SIG-M5 treated with dmso at 0.1 percent for 504 hours (cell line): Measurements from ENCODE around the gene LCORL.
A peak's percentile ranks its signal among the peaks of the same experiment; 100 is the strongest.
"Not testable (repeated sequence)": the region's sequence is repeated elsewhere in the genome, so short reads cannot be mapped to it uniquely, and the experiment has no call there.

Experiments used
- DNase-seq: peaks from one replicate; lab custom pipeline; 2025; ENCODE audit not compliant: unreplicated experiment; lab: John Stamatoyannopoulos, UW

LCORL gene

DNA sequence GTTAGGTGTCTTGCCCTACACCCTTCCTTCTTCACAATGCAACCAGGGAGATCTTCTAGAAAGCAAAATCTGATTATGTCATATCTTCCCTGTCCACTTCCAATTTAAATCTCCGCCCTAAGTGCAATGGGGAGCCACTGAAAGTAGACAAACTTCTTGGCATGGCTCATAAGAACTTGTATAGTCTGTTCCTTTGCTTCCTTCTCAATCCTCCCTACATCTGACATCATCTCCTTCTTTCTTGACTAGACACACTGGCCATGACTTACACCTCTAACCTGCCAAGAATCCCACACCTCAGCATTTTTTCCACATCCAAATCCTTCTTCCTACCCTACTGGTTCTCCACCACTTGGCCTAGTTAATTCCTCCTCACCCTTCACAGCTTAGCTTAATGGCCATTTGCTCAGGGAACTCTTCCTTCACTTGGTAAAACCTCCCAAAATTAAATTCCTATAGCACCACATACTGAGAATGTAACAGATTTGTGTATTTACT lies 155.6 kb downstream of the LCORL start:
- no peak for DNase-seq

- DNase-seq, result not testable (repeated sequence)
Measured at GRCh38 chr4:17861906-17862305, 159.6 kb downstream of the LCORL start.

GRCh38 chr4:17859793-17860406 lies 161.7 kb downstream of the LCORL start:
- no peak for DNase-seq

- no peak for DNase-seq
Measured at GRCh38 chr4:17854036-17854435, 167.5 kb downstream of the LCORL start.

DNA sequence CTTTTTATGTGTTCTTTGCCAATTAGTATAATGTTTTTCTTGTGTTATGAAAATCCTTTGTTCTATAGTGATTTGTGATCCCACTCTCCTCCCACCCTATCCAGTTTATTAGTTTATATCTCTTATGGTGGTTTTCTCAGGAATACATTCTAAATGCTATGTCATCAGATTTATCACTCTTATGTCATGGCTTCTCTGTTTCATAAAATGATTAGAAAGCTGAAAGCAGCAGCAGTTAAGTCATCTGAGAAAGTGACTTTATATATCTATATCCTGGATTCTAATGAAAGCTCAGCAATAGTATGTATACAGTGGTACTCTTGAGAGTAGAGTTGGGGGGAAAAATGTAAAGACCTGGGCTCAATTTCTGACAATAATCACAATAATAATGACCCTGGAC lies 169.6 kb downstream of the LCORL start:
- DNase-seq, result no peak

DNA sequence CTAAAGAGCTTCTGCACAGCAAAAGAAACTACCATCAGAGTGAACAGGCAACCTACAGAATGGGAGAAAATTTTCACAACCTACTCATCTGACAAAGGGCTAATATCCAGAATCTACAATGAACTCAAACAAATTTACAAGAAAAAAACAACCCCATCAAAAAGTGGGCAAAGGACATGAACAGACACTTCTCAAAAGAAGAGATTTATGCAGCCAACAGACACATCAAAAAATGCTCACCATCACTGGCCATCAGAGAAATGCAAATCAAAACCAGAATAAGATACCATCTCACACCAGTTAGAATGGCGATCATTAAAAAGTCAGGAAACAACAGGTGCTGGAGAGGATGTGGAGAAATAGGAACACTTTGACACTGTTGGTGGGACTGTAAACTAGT lies 171.3 kb downstream of the LCORL start:
- not testable (repeated sequence) for DNase-seq

- DNase-seq, result no peak
Measured at GRCh38 chr4:17846266-17846665, 175.3 kb downstream of the LCORL start.

GRCh38 chr4:17823871-17824669 lies 197.5 kb downstream of the LCORL start:
- no peak for DNase-seq

GRCh38 chr4:17817027-17817426 lies 204.5 kb downstream of the LCORL start:
- peak; percentile 79 for DNase-seq

GRCh38 chr4:17816142-17816541 lies 205.4 kb downstream of the LCORL start:
- no peak for DNase-seq

- no peak for DNase-seq
Measured at GRCh38 chr4:17814140-17814539, 207.4 kb downstream of the LCORL start.

DNA sequence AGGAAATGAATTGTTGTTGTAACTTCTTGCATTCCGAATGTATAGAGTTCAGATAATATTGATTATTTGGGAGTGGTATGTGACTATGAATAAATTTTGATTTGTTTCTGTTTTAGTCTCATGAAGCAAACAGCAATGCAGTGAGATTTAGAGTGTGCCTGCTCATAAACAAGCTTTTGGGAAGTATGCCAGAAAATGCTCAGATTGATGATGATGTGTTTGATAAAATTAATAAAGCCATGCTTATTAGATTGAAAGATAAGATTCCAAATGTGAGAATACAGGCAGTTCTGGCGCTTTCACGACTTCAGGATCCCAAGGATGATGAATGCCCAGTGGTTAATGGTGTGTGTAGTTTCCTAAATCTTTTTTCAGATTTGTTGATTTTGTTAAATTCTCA lies 208.8 kb downstream of the LCORL start:
- no peak for DNase-seq

DNA sequence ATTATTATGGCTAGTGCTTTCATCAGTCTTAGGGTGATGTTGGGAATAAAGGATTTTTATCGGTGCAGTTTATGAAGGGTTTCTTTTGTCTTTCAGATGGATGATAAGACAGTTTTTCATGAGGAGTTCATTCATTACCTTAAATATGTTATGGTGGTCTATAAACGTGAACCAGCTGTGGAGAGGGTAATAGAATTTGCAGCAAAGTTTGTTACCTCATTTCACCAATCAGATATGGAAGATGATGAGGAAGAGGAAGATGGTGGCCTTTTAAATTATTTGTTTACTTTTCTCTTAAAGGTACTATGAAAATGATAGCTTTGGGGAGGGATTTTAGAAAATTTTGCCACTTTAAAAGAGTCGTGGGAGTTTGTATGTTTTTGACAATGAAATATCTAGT lies 209.4 kb downstream of the LCORL start:
- no peak for DNase-seq

DNA sequence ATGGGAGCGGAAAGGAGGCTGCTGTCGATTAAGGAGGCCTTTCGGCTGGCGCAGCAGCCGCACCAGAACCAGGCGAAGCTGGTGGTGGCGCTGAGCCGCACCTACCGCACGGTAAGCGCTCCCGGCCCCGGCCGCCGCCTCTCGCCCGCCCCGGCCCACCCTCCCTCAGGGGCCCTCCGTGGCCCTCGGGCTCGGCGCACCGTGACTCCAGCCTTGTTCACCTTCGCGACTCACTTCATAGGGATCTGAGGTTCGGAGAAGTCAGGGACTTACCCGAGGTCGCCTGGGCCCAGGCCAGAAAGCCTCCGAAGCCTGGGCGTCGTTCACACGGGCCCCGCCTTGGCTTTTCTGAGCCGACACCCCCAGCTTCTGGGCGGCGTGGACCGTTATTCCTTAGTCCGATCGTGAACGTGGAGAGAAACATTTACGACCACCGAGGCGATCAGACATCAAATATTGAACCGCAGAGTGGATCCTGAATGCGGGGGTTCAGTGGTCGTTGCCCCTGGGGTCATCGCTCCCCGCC lies 210.4 kb downstream of the LCORL start:
- no peak for DNase-seq

DNA sequence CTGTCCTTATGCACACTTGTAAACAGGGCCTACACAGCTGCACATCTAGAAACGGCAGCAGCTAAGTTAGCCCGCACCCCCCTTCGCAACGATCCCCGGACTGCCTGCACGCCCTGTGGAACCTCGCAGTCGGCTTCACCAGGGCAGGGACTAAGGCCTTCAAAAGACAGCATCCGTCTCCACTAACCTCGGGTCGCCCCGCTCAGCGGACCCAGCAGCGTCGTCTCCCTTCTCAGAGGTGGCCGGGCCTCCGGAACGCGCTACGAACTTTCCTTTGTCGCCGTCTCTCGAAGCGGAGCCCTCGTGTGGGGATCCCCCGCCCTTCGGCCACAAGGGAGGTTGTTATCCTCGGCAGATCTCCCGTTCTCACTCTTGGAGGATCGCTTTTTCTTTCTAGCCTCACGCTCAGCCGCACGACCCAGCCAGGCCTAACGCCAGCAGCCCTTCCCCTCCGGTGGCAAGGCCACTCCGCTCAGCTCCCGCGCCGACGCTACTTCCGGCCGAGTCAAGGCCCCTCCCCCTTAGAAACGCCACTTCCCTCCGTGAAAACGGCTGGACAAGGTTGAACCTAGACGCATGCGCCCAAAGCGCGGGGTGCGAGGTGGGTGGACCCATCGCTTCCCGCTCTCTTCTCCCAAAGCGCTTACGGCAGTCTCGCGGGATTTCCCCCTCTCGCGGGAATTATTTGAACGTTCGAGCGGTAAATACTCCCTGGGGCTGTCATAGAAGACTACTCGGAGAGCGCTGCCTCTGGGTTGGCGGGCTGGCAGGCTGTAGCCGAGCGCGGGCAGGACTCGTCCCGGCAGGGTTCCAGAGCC lies 211.1 kb downstream of the LCORL start, which contains the start of the genes DCAF16 and NCAPG:
Gene DCAF16, minus strand, starts transcription at position 498 of the 818 bp plus-strand sequence. CDS start 6,616 bp downstream, outside the sequence.
Gene NCAPG, plus strand, starts transcription at position 720 of the 818 bp plus-strand sequence. CDS start 99 bp downstream, outside the sequence.
- DNase-seq, result peak; percentile 95

DNA sequence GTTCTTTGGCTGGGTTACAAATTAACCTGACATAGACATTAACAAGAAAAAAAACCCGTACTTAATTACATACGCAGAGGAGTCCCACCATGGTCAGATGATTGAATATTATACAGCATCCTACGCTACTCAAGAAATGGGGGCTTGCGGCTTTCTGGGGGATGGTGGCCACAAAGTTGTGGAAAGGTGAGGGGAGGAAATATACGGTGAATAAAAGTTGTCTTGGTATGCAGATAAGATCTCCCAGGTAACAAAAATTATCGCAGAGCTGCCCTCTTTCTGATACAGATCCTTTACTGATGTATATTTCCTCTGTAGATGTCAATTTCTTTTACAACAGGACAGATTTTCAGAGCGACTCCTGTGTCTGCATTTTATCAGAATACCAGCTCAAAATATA lies 211.9 kb downstream of the LCORL start:
- DNase-seq, result no peak

DNA sequence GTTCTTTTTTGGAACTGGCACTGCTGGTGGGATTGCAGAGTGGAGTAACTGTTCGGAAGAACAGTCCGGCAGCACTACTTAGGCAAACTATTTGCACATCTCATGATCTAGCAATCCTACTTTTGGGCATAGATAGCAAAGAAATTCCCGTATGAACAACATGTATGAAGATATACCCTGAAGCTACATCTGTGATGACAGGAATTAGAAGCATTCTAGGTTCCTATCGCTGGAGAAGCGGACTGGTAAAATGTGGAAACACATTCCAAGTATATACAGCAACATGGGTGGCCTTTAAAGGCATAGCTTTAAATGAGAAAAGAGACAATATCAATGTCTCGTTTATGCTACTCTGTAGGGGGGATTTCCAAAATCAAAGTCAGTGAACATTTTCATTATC lies 214.1 kb downstream of the LCORL start:
- DNase-seq, result no peak

DNA sequence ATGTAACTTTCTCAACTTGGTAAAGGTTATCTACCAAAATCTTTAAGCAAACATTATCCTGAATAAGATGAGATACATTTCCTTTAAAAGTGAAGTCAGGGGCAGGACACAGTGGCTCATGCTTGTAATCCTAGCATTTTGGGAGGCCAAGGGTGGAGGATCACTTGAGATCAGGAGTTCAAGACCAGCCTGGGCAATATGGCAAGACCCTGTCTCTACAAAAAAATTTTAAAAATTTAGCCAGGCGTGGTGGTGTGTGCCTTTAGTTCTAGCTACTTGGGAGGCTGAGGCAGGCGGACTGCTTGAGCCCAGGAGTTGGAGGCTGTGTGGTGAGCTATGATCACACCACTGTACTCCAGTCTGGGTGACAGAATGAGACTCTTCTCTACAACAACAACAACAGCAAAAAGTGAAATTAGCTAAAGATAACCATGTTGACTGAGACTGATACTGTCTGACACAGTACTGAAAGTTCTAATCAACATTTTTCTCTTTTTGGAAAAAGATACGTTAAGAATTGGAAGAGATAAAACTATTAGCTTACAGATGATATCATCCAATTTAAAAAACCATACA lies 215.9 kb downstream of the LCORL start:
- DNase-seq, result no peak

- DNase-seq, result no peak
Measured at GRCh38 chr4:17797808-17798207, 223.7 kb downstream of the LCORL start.

DNA sequence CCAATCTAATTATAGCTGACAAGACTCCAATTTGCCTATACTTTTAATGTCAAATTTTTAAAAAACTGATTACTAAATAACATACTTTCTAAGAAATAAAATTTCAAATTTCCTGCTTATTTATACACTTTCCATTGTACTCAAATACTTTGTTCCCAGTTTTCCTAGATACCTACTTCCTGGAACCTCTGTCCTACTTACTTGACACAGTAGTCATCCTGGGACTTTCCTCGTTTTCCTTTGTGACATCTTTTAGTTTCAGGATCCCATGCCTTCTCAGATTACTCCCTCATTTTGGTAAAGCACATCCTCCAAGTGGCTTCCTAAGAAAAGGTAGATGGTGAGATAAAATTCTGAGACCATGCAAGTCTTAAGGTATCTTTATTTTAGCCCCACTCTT lies 226.8 kb downstream of the LCORL start:
- DNase-seq, result no peak
